ENCODE results near the gene CLEC2L.

Gene CLEC2L

DNA sequence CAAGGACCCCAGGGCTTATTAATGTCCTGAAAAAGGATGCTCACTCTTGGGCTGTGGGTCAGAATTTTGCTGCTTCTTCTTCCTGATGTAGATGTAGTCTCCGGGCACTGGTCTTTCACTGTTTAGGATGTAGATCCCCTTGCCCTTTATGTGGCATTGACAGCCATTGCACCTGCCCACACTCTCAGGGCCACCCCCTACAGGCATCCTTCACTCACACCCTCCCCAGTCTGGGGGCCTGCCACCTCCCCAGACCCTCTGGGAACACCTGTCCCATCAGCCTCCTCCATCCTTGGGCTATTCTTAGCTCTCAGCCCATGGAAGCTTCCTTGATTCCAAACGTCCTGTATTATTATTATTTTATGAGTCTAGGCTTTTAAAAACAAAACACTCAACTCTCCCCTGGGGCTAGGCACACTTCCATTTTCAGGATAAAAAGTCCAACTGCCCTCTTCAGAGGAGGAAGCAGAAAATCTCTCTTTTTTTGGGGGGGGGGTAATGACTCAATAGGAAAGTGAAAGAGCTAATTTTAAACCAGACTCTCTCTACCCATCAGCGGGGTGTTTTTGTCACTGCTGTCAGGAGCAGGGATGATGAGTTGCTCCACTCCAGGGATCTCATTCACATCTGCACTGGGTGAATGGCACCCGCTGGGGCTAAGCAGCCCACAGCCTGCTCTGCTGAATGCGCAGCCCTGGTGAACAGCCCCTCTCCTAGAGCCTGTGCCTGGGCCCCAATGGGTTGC lies 28.5 kb upstream of the CLEC2L start:
- TF ChIP-seq CREB1 (IDR thresholded peaks at IDR 0.05; ENCODE audit: low read depth) (no peak), NFIC (IDR thresholded peaks at IDR 0.05) (no peak), TCF12 (IDR thresholded peaks at IDR 0.05; ENCODE audit: low read depth) (no peak), CEBPB (IDR thresholded peaks at IDR 0.05) (no peak), TEAD4 (IDR thresholded peaks at IDR 0.05) (no peak), TAF1 (IDR thresholded peaks at IDR 0.05; ENCODE audit: low read depth) (no peak), EGR1 (IDR thresholded peaks at IDR 0.05) (no peak), EP300 (IDR thresholded peaks at IDR 0.05; ENCODE audit: borderline replicate concordance) (no peak)
- TF ChIP-seq, protein P1, sequence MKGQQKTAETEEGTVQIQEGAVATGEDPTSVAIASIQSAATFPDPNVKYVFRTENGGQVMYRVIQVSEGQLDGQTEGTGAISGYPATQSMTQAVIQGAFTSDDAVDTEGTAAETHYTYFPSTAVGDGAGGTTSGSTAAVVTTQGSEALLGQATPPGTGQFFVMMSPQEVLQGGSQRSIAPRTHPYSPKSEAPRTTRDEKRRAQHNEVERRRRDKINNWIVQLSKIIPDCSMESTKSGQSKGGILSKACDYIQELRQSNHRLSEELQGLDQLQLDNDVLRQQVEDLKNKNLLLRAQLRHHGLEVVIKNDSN (IDR thresholded peaks at IDR 0.05), result no peak

DNA sequence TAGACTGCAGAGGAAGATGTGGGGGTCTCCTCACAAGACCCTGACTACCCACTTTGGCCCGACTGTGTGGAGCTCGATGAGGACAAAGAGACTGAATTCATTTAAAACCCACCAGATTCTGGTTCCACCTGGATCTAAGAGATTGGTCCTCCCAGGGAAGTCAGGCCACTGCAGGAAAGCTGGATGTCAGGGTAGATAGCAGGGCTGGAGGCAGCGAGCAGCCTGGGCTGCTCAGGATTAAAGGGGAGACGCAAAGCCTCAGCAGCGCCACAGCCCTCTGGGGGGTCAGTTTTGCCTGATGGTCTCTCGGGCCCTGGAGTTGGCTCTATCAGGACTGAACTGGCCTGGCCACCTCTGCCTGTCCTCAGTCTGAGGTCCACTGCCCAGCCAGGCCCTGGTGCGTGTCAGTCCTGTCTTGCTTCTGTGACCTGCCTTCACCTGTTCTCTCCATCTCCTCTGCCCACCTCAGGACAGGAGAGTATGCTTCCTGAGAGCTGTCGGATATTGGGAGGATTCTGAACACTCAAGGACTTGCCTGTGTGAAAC lies 27.8 kb upstream of the CLEC2L start:
- TF ChIP-seq TEAD4 (IDR thresholded peaks at IDR 0.05) (no peak), TCF12 (IDR thresholded peaks at IDR 0.05; ENCODE audit: low read depth) (no peak), CREB1 (IDR thresholded peaks at IDR 0.05; ENCODE audit: low read depth) (no peak), EP300 (IDR thresholded peaks at IDR 0.05; ENCODE audit: borderline replicate concordance) (no peak), YY1 (IDR thresholded peaks at IDR 0.05; ENCODE audit: low read depth) (no peak), EGR1 (IDR thresholded peaks at IDR 0.05) (no peak), ZBTB7A (IDR thresholded peaks at IDR 0.05; ENCODE audit: low read depth) (no peak), FOXM1 (IDR thresholded peaks at IDR 0.05; ENCODE audit: borderline replicate concordance, low read depth) (no peak)
- TF ChIP-seq, protein P1 (IDR thresholded peaks at IDR 0.05), result no peak

DNA sequence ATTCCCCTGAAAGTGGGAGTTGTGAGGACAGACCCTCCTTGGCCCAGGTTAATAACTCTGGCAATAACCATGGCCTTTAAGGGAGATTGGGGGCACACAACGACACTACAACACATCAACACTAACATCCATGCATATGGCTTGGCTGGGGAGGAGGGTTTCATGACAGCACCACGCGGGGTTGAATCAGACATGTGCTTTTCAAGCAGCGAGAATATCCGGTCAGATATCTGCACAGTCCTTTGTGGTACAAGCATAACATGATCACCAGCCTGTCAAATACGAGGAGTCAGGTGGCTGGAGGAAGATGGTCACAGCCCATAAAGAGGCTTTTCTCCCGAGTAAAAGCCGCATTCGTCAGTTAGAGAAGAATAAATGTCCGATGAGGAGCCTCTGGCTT lies 27.0 kb upstream of the CLEC2L start:
- no peak for TF ChIP-seq YY1 (IDR thresholded peaks at IDR 0.05; ENCODE audit: low read depth)
- no peak for TF ChIP-seq FOXM1 (IDR thresholded peaks at IDR 0.05; ENCODE audit: borderline replicate concordance, low read depth)
- TF ChIP-seq ZBTB7A (IDR thresholded peaks at IDR 0.05; ENCODE audit: low read depth), result no peak
- TF ChIP-seq CEBPB (IDR thresholded peaks at IDR 0.05), result no peak
- no peak for TF ChIP-seq TAF1 (IDR thresholded peaks at IDR 0.05; ENCODE audit: low read depth)
- TF ChIP-seq, protein P2, sequence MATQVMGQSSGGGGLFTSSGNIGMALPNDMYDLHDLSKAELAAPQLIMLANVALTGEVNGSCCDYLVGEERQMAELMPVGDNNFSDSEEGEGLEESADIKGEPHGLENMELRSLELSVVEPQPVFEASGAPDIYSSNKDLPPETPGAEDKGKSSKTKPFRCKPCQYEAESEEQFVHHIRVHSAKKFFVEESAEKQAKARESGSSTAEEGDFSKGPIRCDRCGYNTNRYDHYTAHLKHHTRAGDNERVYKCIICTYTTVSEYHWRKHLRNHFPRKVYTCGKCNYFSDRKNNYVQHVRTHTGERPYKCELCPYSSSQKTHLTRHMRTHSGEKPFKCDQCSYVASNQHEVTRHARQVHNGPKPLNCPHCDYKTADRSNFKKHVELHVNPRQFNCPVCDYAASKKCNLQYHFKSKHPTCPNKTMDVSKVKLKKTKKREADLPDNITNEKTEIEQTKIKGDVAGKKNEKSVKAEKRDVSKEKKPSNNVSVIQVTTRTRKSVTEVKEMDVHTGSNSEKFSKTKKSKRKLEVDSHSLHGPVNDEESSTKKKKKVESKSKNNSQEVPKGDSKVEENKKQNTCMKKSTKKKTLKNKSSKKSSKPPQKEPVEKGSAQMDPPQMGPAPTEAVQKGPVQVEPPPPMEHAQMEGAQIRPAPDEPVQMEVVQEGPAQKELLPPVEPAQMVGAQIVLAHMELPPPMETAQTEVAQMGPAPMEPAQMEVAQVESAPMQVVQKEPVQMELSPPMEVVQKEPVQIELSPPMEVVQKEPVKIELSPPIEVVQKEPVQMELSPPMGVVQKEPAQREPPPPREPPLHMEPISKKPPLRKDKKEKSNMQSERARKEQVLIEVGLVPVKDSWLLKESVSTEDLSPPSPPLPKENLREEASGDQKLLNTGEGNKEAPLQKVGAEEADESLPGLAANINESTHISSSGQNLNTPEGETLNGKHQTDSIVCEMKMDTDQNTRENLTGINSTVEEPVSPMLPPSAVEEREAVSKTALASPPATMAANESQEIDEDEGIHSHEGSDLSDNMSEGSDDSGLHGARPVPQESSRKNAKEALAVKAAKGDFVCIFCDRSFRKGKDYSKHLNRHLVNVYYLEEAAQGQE (IDR thresholded peaks at IDR 0.05; ENCODE audit: low read depth), result no peak
- no peak for TF ChIP-seq NFIC (IDR thresholded peaks at IDR 0.05)
- no peak for TF ChIP-seq RAD21 (IDR thresholded peaks at IDR 0.05; ENCODE audit: low read depth)
- no peak for TF ChIP-seq CREB1 (IDR thresholded peaks at IDR 0.05; ENCODE audit: low read depth)
- TF ChIP-seq TEAD4 (IDR thresholded peaks at IDR 0.05), result no peak
- TF ChIP-seq, protein P1 (IDR thresholded peaks at IDR 0.05), result no peak
- no peak for TF ChIP-seq EGR1 (IDR thresholded peaks at IDR 0.05)
- no peak for TF ChIP-seq TCF12 (IDR thresholded peaks at IDR 0.05; ENCODE audit: low read depth)
- TF ChIP-seq, protein P3, sequence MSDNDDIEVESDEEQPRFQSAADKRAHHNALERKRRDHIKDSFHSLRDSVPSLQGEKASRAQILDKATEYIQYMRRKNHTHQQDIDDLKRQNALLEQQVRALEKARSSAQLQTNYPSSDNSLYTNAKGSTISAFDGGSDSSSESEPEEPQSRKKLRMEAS (IDR thresholded peaks at IDR 0.05), result no peak

DNA sequence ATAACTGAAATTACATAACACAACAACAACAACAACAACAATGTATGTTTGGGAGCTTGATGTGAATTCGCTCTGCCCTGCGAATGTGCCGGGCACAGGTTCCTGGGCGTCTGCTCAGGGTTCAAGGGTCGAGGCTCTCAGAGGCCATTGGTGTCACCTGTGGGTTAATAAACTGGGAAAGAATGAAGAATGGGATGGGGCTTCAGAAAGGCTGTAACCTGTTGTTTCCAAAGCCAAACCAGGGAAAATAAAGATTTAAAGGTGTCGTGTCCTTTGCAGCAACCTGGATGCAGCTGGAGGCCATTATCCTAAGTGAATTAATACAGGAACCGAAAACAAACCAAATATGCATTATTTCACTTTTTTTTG lies 22.7 kb upstream of the CLEC2L start:
- no peak for TF ChIP-seq TCF12 (IDR thresholded peaks at IDR 0.05; ENCODE audit: low read depth)
- TF ChIP-seq EGR1 (IDR thresholded peaks at IDR 0.05), result no peak
- no peak for TF ChIP-seq TAF1 (IDR thresholded peaks at IDR 0.05; ENCODE audit: low read depth)
- no peak for TF ChIP-seq RAD21 (IDR thresholded peaks at IDR 0.05; ENCODE audit: low read depth)
- no peak for TF ChIP-seq TEAD4 (IDR thresholded peaks at IDR 0.05)
- TF ChIP-seq CREB1 (IDR thresholded peaks at IDR 0.05; ENCODE audit: low read depth), result no peak

DNA sequence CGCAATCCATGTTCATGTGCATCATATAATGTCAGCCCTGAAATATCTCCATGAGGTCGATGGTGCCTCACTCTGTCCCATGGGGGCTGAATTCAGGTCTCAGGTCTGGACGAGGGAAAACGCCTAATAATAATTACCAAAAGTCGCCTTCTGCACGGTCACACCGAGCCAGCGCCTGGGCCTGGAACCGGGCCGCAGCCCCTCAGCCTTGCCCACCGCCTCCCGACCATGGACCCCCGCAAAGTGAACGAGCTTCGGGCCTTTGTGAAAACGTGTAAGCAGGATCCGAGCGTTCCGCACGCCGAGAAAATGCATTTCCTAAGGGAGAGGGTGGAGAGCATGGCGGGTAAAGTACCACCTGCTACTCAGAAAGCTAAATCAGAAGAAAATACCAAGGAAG lies 21.3 kb upstream of the CLEC2L start:
- TF ChIP-seq EGR1 (IDR thresholded peaks at IDR 0.05) (no peak), NFIC (IDR thresholded peaks at IDR 0.05) (no peak), EP300 (IDR thresholded peaks at IDR 0.05; ENCODE audit: borderline replicate concordance) (no peak), TAF1 (IDR thresholded peaks at IDR 0.05; ENCODE audit: low read depth) (no peak), ZBTB7A (IDR thresholded peaks at IDR 0.05; ENCODE audit: low read depth) (no peak), TEAD4 (IDR thresholded peaks at IDR 0.05) (no peak), CEBPB (IDR thresholded peaks at IDR 0.05) (no peak), RAD21 (IDR thresholded peaks at IDR 0.05; ENCODE audit: low read depth) (no peak), FOXM1 (IDR thresholded peaks at IDR 0.05; ENCODE audit: borderline replicate concordance, low read depth) (no peak), CREB1 (IDR thresholded peaks at IDR 0.05; ENCODE audit: low read depth) (no peak), TCF12 (IDR thresholded peaks at IDR 0.05; ENCODE audit: low read depth) (no peak), YY1 (IDR thresholded peaks at IDR 0.05; ENCODE audit: low read depth) (no peak)
- TF ChIP-seq, protein P1 (IDR thresholded peaks at IDR 0.05), result no peak
- TF ChIP-seq, protein P3 (IDR thresholded peaks at IDR 0.05), result no peak
- TF ChIP-seq, protein P2 (IDR thresholded peaks at IDR 0.05; ENCODE audit: low read depth), result no peak

All from Ishikawa (cell line).